Endodermal cell (in vitro differentiated cells): ENCODE results near the gene DNAJC6. TPM values are rescaled to one million over a fixed set of nuclear protein-coding genes. Genes with fewer than 3 reads are reported as not detected.
A peak's percentile ranks its signal among the peaks of the same experiment; 100 is the strongest.

Experiments used
- DNase-seq: peaks from one replicate; pipeline ENCODE4 v3.0.0-alpha.2; 2017
- H3K27ac ChIP-seq: 2 replicates; pipeline ENCODE4 v1.5.1; 2013; ENCODE audit warnings: mild to moderate bottlenecking, low read depth, low read length, moderate library complexity
- H3K27me3 ChIP-seq: 2 replicates; pipeline ENCODE4 v1.6.1; 2013; ENCODE audit warnings: mild to moderate bottlenecking, low read length, moderate library complexity; ENCODE audit not compliant: insufficient read depth, control insufficient read depth, poor library complexity, severe bottlenecking
- H3K36me3 ChIP-seq: 2 replicates; pipeline ENCODE4 v1.7.0; 2013; ENCODE audit warnings: mild to moderate bottlenecking, low read length, moderate library complexity; ENCODE audit not compliant: control insufficient read depth, insufficient read depth
- H3K4me1 ChIP-seq: one replicate; pipeline ENCODE4 v1.7.0; 2013; ENCODE audit warnings: low read length; ENCODE audit not compliant: control insufficient read depth, insufficient read depth
- H3K4me3 ChIP-seq: 2 replicates; pipeline ENCODE4 v1.5.1; 2013; ENCODE audit warnings: mild to moderate bottlenecking, low read length, moderate library complexity
- H3K9ac ChIP-seq: 2 replicates; pipeline ENCODE4 v1.6.1; 2013; ENCODE audit warnings: mild to moderate bottlenecking, low read length, moderate library complexity; ENCODE audit not compliant: poor library complexity, severe bottlenecking; ENCODE audit errors: extremely low read depth
- H3K9me3 ChIP-seq: 2 replicates; pipeline ENCODE4 v1.6.1; 2013; ENCODE audit warnings: mild to moderate bottlenecking, low read length, moderate library complexity; ENCODE audit not compliant: control insufficient read depth
- H3K27ac Mint-ChIP-seq: 2 replicates; pipeline ENCODE4 v1.8.0; 2020; ENCODE audit warnings: mixed read lengths
- H3K27me3 Mint-ChIP-seq: 2 replicates; pipeline ENCODE4 v1.8.0; 2021; ENCODE audit warnings: mild to moderate bottlenecking, mixed read lengths; ENCODE audit not compliant: insufficient read depth
- H3K36me3 Mint-ChIP-seq: 2 replicates; pipeline ENCODE4 v1.8.0; 2020; ENCODE audit warnings: low read depth, mixed read lengths
- H3K4me1 Mint-ChIP-seq: 2 replicates; pipeline ENCODE4 v1.8.0; 2020; ENCODE audit warnings: mixed read lengths
- H3K4me3 Mint-ChIP-seq: 2 replicates; pipeline ENCODE4 v1.8.0; 2020; ENCODE audit warnings: mild to moderate bottlenecking, moderate library complexity, mixed read lengths
- H3K9me3 Mint-ChIP-seq: 2 replicates; pipeline ENCODE4 v1.8.0; 2020; ENCODE audit warnings: mild to moderate bottlenecking, mixed read lengths
- CTCF ChIP-seq: fragments of 200-600 bp; sonication (generic); conservative IDR thresholded peaks from 2 replicates; pipeline ENCODE4 v1.5.0; 2021; ENCODE audit warnings: antibody characterized with exemption, mild to moderate bottlenecking
- WGBS, 2 experiments: methylation state at CpG; one replicate each; pipeline versions ENCODE4 v1.1.5 to v1.1.7; 2013; ENCODE audit warnings: missing lambda C conversion rate in 2 of 2, mixed read lengths in 1 of 2; ENCODE audit not compliant: insufficient coverage in 1 of 2, insufficient read length in 1 of 2; 5-methylcytosine and 5-hydroxymethylcytosine counted together
- total RNA-seq, 2 donors: library from RNA; stranded (reverse); fragmentation: NEBNext Ultra II Directional in 1 of 2; extraction: Animal tissue kit (Norgen Biotek cat#: 25700) in 1 of 2; gene quantifications; 2 replicates in 1 of 2; 3 replicates in 1 of 2; pipeline ENCODE4 v1.2.1, GENCODE V29; 2021

DNAJC6 gene
- total RNA-seq, 2 donors from 2014 or later: 17.4 to 33.9 TPM

- Mint-ChIP-seq H3K4me3 (no peak overlapping the region), H3K27me3 (no peaks in the 10 kb centered on the region), H3K4me1 (peaks cover 33% of the 10 kb centered on the region), H3K36me3 (peaks cover 23% of the 10 kb centered on the region), H3K27ac (peak overlapping the region; percentile 4), H3K9me3 (peaks cover 22% of the 10 kb centered on the region)
- DNase-seq: no peak
- Histone ChIP-seq H3K27ac (no peak overlapping the region), H3K9me3 (peaks cover 19% of the 10 kb centered on the region), H3K27me3 (no peaks in the 10 kb centered on the region), H3K4me3 (no peak overlapping the region), H3K9ac (no peak overlapping the region), H3K4me1 (no peaks in the 10 kb centered on the region), H3K36me3 (peaks cover 8% of the 10 kb centered on the region)
- TF ChIP-seq CTCF: no peak
- WGBS, 2 experiments: 90 to 92% methylated on average over 11 of the region's 12 CpGs
Observed at GRCh38 chr1:65440322-65440900, 131.1 kb downstream of the DNAJC6 start.

GRCh38 chr1:65440915-65441314 is 131.6 kb downstream of the DNAJC6 start:
- H3K9ac ChIP-seq: no peak overlapping the region
- H3K4me1 Mint-ChIP-seq: peaks cover 34% of the 10 kb centered on the region
- no peaks in the 10 kb centered on the region for H3K4me1 ChIP-seq

GRCh38 chr1:65441464-65441863 is 132.1 kb downstream of the DNAJC6 start:
- Histone ChIP-seq H3K9me3 (peaks cover 19% of the 10 kb centered on the region), H3K36me3 (peaks cover 4% of the 10 kb centered on the region), H3K4me3 (peak overlapping the region; percentile 63), H3K9ac (no peak overlapping the region), H3K27ac (no peak overlapping the region), H3K27me3 (no peaks in the 10 kb centered on the region), H3K4me1 (no peaks in the 10 kb centered on the region)
- Mint-ChIP-seq H3K4me3 (no peak overlapping the region), H3K27ac (no peak overlapping the region), H3K4me1 (peaks cover 34% of the 10 kb centered on the region), H3K9me3 (peaks cover 22% of the 10 kb centered on the region), H3K36me3 (peaks cover 18% of the 10 kb centered on the region), H3K27me3 (no peaks in the 10 kb centered on the region)
- no peak for DNase-seq
- 60 to 65% methylated on average over 3 of the region's 3 CpGs for WGBS, 2 experiments
- no peak for TF ChIP-seq CTCF

More at GRCh38 chr1:65440915-65441314, 131.6 kb downstream of the DNAJC6 start:
- Mint-ChIP-seq H3K27ac (no peak overlapping the region), H3K27me3 (no peaks in the 10 kb centered on the region), H3K36me3 (peaks cover 21% of the 10 kb centered on the region), H3K9me3 (peaks cover 22% of the 10 kb centered on the region), H3K4me3 (no peak overlapping the region)
- WGBS, 2 experiments: 89 to 91% methylated on average over 1 of the region's 1 CpG
- Histone ChIP-seq H3K9me3 (peaks cover 19% of the 10 kb centered on the region), H3K27me3 (no peaks in the 10 kb centered on the region), H3K4me3 (no peak overlapping the region), H3K27ac (no peak overlapping the region), H3K36me3 (peaks cover 8% of the 10 kb centered on the region)
- DNase-seq: no peak
- TF ChIP-seq CTCF: no peak
